DOHH2 (cell line): ENCODE data around the gene DOHH.
A peak's percentile ranks its signal among the peaks of the same experiment; 100 is the strongest.

Experiments
- H3F3A ChIP-seq: fragments of 200-600 bp; sonication (generic), shearing (Covaris generic); 2 replicates; pipeline ENCODE4 v1.6.0; 2016; ENCODE audit warnings: antibody characterized with exemption, mild to moderate bottlenecking; ENCODE audit not compliant: control insufficient read depth, insufficient read depth
- H3K27ac ChIP-seq: fragments of 200-600 bp; sonication (generic); 2 replicates; pipeline ENCODE4 v1.5.1; 2014; ENCODE audit warnings: low read depth, mild to moderate bottlenecking, low read length, moderate library complexity
- H3K27me3 ChIP-seq: fragments of 200-600 bp; sonication (generic); 2 replicates; pipeline ENCODE4 v1.6.1; 2014; ENCODE audit warnings: mild to moderate bottlenecking, low read length, mixed read lengths; ENCODE audit not compliant: control insufficient read depth
- H3K36me3 ChIP-seq: fragments of 200-600 bp; sonication (generic); 2 replicates; pipeline ENCODE4 v1.6.1; 2014; ENCODE audit warnings: mild to moderate bottlenecking, low read length, moderate library complexity, mixed read lengths; ENCODE audit not compliant: control insufficient read depth
- H3K4me1 ChIP-seq: fragments of 200-600 bp; sonication (generic); 2 replicates; pipeline ENCODE4 v1.6.1; 2014; ENCODE audit warnings: mild to moderate bottlenecking, low read length, mixed read lengths; ENCODE audit not compliant: control insufficient read depth
- H3K4me2 ChIP-seq: fragments of 200-600 bp; sonication (generic); 2 replicates; pipeline ENCODE4 v1.6.0; 2014; ENCODE audit warnings: mild to moderate bottlenecking, low read length, moderate library complexity
- H3K4me3 ChIP-seq: fragments of 200-600 bp; sonication (generic); 2 replicates; pipeline ENCODE4 v1.5.1; 2014; ENCODE audit warnings: mild to moderate bottlenecking, low read length, mixed read lengths
- H3K79me2 ChIP-seq: fragments of 200-600 bp; sonication (generic); 2 replicates; pipeline ENCODE4 v1.6.1; 2014; ENCODE audit warnings: mild to moderate bottlenecking, low read length, mixed read lengths; ENCODE audit not compliant: control insufficient read depth
- H3K9me2 ChIP-seq: fragments of 200-600 bp; sonication (generic); replicated peaks from 2 replicates; pipeline ENCODE4 v1.6.1; 2014; ENCODE audit warnings: mild to moderate bottlenecking, low read length, mixed read lengths; ENCODE audit not compliant: control insufficient read depth
- H3K9me3 ChIP-seq: fragments of 200-600 bp; sonication (generic); 2 replicates; pipeline ENCODE4 v1.6.1; 2014; ENCODE audit warnings: antibody characterized with exemption, low read length, mixed read lengths; ENCODE audit not compliant: control insufficient read depth, insufficient read depth
- H4K20me1 ChIP-seq: fragments of 200-600 bp; sonication (generic); 2 replicates; pipeline ENCODE4 v1.6.0; 2014; ENCODE audit warnings: low read depth, mild to moderate bottlenecking, antibody characterized with exemption, low read length, moderate library complexity; ENCODE audit not compliant: control insufficient read depth, insufficient read depth
- CTCF ChIP-seq: fragments of 200-600 bp; sonication (generic); IDR thresholded peaks from one replicate; pipeline ENCODE4 v1.5.1; 2014; ENCODE audit warnings: antibody characterized with exemption, mild to moderate bottlenecking, low read depth, low read length; ENCODE audit not compliant: poor library complexity, severe bottlenecking
- EZH2phosphoT487 ChIP-seq: fragments of 200-600 bp; sonication (generic); IDR thresholded peaks from 2 replicates; pipeline ENCODE4 v1.6.1; 2017; ENCODE audit warnings: borderline replicate concordance, mild to moderate bottlenecking, antibody characterized with exemption, low read length, moderate library complexity, mixed read lengths

DOHH gene

DNA sequence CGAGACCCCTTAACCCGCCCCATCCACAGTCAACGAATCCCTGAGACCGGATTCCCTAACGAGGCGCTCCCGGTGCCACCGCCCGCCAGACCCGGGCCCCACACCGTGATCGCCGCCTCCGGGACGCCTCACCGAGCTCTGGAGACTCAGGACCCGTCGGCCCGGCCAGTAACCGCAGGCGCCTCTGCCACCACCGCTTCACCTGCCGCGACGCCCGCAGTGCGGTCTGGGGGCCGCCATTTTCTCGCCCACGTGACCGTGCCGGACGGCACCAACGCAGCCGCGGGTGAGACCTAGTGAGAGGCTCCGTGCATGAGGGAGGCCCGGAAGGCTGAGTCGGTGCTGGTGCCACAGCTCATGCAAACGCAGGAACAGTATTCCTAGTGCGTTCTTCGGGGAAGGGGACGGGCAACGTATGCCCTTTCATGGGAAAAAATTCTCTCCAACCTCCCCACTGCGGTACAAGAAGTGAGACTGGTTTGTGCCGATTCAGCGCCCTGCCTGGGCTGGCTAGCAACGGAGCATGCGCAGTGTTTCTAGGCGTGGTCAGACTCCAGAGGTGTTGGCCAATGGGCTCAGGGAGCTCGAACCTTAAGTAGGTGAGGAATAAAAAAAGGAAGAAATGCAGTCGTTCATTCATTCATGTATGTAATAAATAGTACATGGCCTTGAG is at the start of gene DOHH:
Gene DOHH (minus strand): TSS at position 246 of the 673 bp plus-strand sequence. CDS start 3,860 bp downstream, outside the sequence.
- H3K9me2 ChIP-seq, result no peaks in the 10 kb centered on the region

GRCh38 chr19:3549816-3550215 is 49.3 kb upstream of the DOHH start:
- Histone ChIP-seq H3F3A (peaks cover 17% of the 10 kb centered on the region), H3K9me3 (no peaks in the 10 kb centered on the region), H3K4me3 (no peak overlapping the region), H3K36me3 (peaks cover 47% of the 10 kb centered on the region), H3K4me2 (no peak overlapping the region), H3K27me3 (no peaks in the 10 kb centered on the region), H4K20me1 (peaks cover 8% of the 10 kb centered on the region; the same call in 1 of the 2 replicates), H3K9me2 (no peaks in the 10 kb centered on the region), H3K4me1 (peaks cover 28% of the 10 kb centered on the region), H3K79me2 (peaks cover 34% of the 10 kb centered on the region), H3K27ac (no peak overlapping the region)
- no peak for TF ChIP-seq CTCF
- no peak for TF ChIP-seq EZH2phosphoT487

More for the DNA sequence above, at the start of gene DOHH:
- Histone ChIP-seq H3K27me3 (no peaks in the 10 kb centered on the region), H3K4me2 (peak within 1 kb of the TSS; percentile 86), H3K79me2 (peaks cover 37% of the 10 kb centered on the region), H3F3A (no peaks in the 10 kb centered on the region; the same call in 1 of the 2 replicates), H3K4me1 (peaks cover 25% of the 10 kb centered on the region), H3K36me3 (peaks cover 14% of the 10 kb centered on the region), H4K20me1 (no peaks in the 10 kb centered on the region), H3K9me3 (no peaks in the 10 kb centered on the region), H3K4me3 (peak within 1 kb of the TSS; percentile 81), H3K27ac (peak within 1 kb of the TSS; percentile 65)
- no peak for TF ChIP-seq CTCF
- TF ChIP-seq EZH2phosphoT487, result no peak

DNA sequence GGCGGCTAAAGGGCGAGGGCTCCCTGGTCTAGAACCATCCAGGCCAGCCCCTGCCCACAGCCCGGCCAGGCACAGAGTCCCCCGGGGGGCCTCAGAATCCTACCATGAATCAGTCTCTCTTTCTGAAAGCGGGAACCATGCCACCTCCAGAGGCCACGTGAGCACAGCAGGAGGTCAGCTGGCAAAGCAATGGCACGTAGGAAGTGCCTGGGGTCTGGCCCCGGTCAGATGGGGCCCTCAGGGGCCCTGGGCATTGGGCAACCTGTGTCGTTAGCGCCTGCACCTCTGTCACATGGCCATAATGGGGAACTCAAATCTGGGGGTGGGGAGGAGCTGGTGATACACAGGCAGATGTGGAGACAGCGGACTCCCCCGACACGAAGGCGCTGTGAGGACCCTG is 48.1 kb upstream of the DOHH start:
- no peak overlapping the region for H3K27ac ChIP-seq
- peaks cover 57% of the 10 kb centered on the region for H3K36me3 ChIP-seq
- peaks cover 26% of the 10 kb centered on the region for H3K79me2 ChIP-seq
- peaks cover 8% of the 10 kb centered on the region for H3F3A ChIP-seq
- peaks cover 16% of the 10 kb centered on the region for H3K4me1 ChIP-seq
- H3K27me3 ChIP-seq, result no peaks in the 10 kb centered on the region
- H4K20me1 ChIP-seq, result peaks cover 8% of the 10 kb centered on the region; the same call in 1 of the 2 replicates
- no peaks in the 10 kb centered on the region for H3K9me3 ChIP-seq
- H3K9me2 ChIP-seq, result no peaks in the 10 kb centered on the region
- TF ChIP-seq CTCF (no peak), EZH2phosphoT487 (no peak)
- no peak overlapping the region for H3K4me3 ChIP-seq
- no peak overlapping the region for H3K4me2 ChIP-seq
